Subcutaneous abdominal adipose tissue (tissue), 5 donors: Measurements from ENCODE around the gene KRTAP5-6.
A peak's percentile ranks its signal among the peaks of the same experiment; 100 is the strongest.

Experiments
- H3K27ac ChIP-seq: one replicate; pipeline ENCODE4 v1.7.0; 2013; ENCODE audit warnings: low read depth, mild to moderate bottlenecking, inconsistent platforms, low read length, moderate library complexity
- H3K27me3 ChIP-seq, 5 donors: one replicate each; pipeline ENCODE4 v1.7.0; 2013; ENCODE audit warnings: low read length in 5 of 5, inconsistent platforms in 1 of 5; ENCODE audit not compliant: control insufficient read depth in 5 of 5, insufficient read depth in 4 of 5
- H3K36me3 ChIP-seq, 5 donors: one replicate each; pipeline ENCODE4 v1.7.0; 2013; ENCODE audit warnings: low read length in 5 of 5; ENCODE audit not compliant: control insufficient read depth in 5 of 5, insufficient read depth in 5 of 5
- H3K4me1 ChIP-seq, 5 donors: one replicate each; pipeline ENCODE4 v1.7.0; 2013; ENCODE audit warnings: low read length in 5 of 5, mild to moderate bottlenecking in 3 of 5, moderate library complexity in 1 of 5; ENCODE audit not compliant: control insufficient read depth in 5 of 5, insufficient read depth in 5 of 5
- H3K4me3 ChIP-seq, 5 donors: one replicate each; pipeline ENCODE4 v1.7.0; 2013; ENCODE audit warnings: low read length in 5 of 5, low read depth in 1 of 5
- H3K9ac ChIP-seq, 5 donors: one replicate each; pipeline ENCODE4 v1.7.0; 2013; ENCODE audit warnings: low read length in 5 of 5, mild to moderate bottlenecking in 4 of 5, moderate library complexity in 3 of 5
- H3K9me3 ChIP-seq, 5 donors: one replicate each; pipeline ENCODE4 v1.7.0; 2013; ENCODE audit warnings: low read length in 5 of 5; ENCODE audit not compliant: control insufficient read depth in 5 of 5
- donor health status: healthy.
- donor health status: healthy.
- donor health status: healthy.
- donor health status: healthy.
- donor health status: healthy.

The KRTAP5-6 gene

DNA sequence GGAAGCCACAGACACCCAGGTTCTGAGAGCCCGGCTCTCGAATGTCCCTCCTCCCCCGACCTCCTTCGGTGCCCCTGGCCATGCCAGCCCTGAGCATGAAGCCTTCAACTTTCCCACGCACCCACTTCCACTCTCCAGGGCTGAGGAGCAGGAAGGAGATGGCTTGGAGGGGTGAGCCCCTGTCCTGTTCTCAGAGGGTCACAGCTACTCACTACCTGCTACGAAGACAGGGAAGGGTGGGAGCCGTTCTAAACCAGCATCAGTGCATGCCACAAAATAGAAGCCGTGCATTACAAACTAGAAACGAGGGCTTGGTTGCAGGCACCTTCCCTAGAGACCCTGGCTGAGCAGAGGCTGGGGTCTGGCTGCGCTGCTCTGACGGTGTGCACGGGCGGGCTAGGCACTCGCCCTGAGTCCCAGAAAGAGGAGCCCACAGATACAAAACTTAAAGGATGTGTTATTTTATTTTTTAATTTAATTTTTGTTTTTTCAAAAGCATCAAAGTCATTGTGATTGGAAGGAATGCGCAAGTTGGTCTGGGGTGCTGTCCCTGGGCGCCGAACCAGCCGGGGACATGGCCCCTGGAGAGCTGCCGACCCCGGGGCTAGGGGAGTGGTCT lies 4.2 kb upstream of the KRTAP5-6 start:
- Histone ChIP-seq H3K9ac (no peak overlapping the region), H3K27ac (no peak overlapping the region), H3K4me3 (peak overlapping the region in 1 of 5 donors; percentile 70), H3K27me3 (peaks cover 0 to 22% (median 17%) of the 10 kb centered on the region in 5 donors), H3K36me3 (no peaks in the 10 kb centered on the region), H3K4me1 (peaks cover 0 to 20% (median 12%) of the 10 kb centered on the region in 5 donors), H3K9me3 (peaks cover 0 to 4% (median 0%) of the 10 kb centered on the region in 5 donors)

DNA sequence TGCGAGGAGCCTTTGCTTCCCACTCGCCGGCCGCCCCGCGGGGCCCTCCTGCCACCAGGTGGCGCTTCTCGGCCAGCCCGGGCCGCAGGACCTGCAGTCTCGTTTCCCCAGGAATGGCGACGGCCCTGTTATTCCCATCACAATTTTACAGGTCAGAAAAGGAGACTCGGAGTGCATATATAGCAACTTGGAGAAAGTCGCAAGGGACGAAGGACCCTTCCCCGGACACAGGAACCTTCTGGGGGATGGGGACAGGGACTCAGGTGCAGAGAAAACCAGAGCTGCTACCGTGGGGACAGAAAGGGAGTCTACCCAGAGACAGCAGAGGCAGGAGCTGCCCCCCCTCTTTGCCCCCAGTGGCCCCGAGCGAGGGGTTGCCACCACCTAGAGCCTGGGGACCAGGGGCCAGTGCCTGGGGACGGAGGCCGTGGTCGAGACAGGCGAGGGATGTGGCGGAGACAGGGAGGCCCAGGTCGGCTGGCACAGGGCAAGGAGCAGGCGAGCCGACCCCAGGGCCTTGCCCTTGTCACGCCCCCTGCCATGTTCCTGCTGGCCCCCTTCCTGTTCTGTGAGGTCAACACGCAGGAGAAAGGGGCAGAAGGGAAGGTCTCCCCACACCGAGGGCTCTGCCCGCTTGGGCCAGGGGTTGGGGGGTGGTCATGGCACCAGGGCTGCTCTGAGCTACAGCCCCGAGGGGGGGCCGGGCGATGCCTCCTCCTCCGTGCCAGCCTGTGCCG lies 3.5 kb upstream of the KRTAP5-6 start:
- Histone ChIP-seq H3K36me3 (no peaks in the 10 kb centered on the region), H3K9ac (peak overlapping the region in 1 of 5 donors; percentile 40), H3K4me3 (peak overlapping the region in 4 of 5 donors; percentile 22 to 70 (median 49)), H3K4me1 (peaks cover 0 to 20% (median 12%) of the 10 kb centered on the region in 5 donors), H3K27ac (no peak overlapping the region), H3K27me3 (peaks cover 0 to 22% (median 17%) of the 10 kb centered on the region in 5 donors), H3K9me3 (no peaks in the 10 kb centered on the region)

DNA sequence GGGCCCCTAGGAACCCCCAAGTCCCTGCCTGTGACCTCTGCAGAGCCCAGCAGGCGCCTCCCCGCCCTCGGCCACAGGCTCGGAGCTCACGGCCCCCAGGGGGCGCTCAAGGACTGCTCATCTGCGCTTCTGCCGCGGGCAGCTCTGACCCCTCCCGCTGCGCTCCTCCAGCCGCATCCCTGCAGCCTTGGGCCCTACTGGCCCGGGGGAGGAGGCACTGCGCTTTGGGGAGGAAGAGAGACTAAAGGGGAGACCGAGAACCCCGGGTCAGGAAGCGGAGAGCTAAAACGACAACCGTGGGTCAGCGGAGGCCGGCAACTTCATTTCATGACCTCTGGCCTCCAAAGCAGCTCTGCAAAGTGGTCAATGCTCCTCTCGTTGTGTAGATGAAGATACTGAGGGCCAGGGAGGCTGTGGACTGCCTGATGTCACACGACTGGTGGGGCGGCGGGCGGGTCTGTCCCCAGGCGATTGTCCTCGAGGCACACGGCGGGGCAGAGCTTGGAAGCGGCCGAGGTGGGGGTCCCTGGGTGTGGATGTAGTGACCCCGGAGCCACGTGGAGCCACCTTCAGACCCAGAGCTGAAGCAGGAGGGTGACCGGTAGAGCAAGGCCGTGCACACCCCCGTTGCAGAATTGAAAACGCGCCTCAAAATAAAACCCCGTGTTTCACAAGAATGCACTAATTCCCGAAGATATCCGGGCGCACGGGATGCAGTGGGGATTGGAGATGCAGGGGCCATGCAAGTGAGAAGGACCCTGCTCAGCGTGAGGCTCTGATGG lies 2.7 kb upstream of the KRTAP5-6 start:
- peaks cover 0 to 20% (median 12%) of the 10 kb centered on the region in 5 donors for H3K4me1 ChIP-seq
- no peak overlapping the region for H3K27ac ChIP-seq
- peaks cover 0 to 22% (median 17%) of the 10 kb centered on the region in 5 donors for H3K27me3 ChIP-seq
- no peaks in the 10 kb centered on the region for H3K36me3 ChIP-seq
- peak overlapping the region in 2 of 5 donors; percentile 22 to 70 for H3K4me3 ChIP-seq
- H3K9ac ChIP-seq: no peak overlapping the region
- H3K9me3 ChIP-seq: no peaks in the 10 kb centered on the region

GRCh38 chr11:1694846-1695547 lies 2.0 kb upstream of the KRTAP5-6 start:
- Histone ChIP-seq H3K9me3 (no peaks in the 10 kb centered on the region), H3K4me3 (no peak overlapping the region), H3K36me3 (no peaks in the 10 kb centered on the region), H3K9ac (no peak overlapping the region), H3K27me3 (peaks cover 0 to 26% (median 18%) of the 10 kb centered on the region in 5 donors), H3K4me1 (peaks cover 0 to 20% (median 12%) of the 10 kb centered on the region in 5 donors), H3K27ac (no peak overlapping the region)

DNA sequence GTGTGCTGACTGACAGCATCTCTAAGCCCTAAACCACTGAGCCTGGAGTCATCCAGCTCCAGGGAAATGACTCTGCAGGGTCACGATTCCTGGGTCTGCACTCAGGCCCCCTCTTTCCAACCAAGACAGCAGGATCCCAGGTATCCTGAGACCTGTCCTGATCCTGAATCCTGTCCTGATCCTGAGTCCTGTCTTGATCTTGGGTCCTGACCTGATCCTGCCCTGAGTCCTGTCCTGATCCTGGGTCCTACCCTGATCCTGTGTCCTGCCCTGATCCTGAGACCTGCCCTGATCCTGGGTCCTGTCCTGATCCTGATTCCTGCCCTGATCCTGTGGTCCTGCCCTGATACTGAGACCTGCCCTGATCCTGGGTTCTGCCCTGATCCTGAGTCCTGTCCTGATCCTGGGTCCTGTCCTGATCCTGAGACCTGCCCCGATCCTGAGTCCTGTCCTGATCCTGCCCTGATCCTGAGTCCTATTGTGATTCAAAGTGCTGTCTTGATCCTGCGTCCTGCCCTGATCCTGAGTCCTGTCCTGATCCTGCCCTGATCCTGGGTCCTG lies 1.4 kb upstream of the KRTAP5-6 start:
- Histone ChIP-seq H3K4me3 (no peak overlapping the region), H3K9ac (no peak overlapping the region), H3K27me3 (peaks cover 0 to 25% (median 16%) of the 10 kb centered on the region in 5 donors), H3K27ac (no peak overlapping the region), H3K36me3 (no peaks in the 10 kb centered on the region), H3K9me3 (peaks cover 0 to 3% (median 0%) of the 10 kb centered on the region in 5 donors), H3K4me1 (peaks cover 0 to 20% (median 12%) of the 10 kb centered on the region in 5 donors)

- no peak overlapping the region for H3K27ac ChIP-seq
- peaks cover 0 to 19% (median 11%) of the 10 kb centered on the region in 5 donors for H3K27me3 ChIP-seq
Measured at GRCh38 chr11:1699771-1700170, 2.8 kb downstream of the KRTAP5-6 start.

DNA sequence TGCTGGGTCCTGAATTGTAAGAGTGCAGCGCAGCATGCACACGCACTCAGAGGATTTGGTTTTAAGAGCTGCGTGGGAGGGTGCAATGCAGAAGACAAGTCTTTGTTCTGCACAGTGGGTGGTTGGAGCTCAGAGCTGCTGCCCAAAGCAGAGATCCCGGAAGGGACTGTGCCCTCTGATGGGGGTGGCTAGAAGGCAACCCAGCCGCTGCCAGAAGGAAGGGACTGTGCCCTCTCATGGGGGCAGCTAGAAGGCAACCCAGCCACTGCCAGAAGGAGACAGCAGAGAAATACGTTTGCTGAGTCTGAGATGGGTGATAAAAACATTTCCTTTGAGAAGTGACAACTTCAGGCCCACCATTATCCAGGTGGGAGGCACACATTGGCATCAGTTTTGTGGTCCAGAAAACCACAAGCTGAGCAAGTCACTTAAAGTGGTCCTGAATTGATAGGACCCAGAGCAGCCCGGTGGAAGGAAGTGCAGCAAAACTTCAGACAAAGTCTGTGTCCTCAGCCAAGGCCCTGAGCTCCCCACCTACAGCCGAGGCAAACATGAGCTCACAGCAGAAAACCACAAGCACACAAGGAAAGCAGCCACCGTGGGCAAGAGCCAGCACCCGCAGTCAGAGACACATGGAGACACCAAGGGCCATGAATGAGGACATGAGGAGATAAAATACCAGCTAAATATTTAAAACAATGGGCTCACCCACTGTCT lies 4.3 kb downstream of the KRTAP5-6 start:
- H3K27me3 ChIP-seq: peaks cover 0 to 16% (median 11%) of the 10 kb centered on the region in 5 donors
- H3K27ac ChIP-seq: no peak overlapping the region
- no peaks in the 10 kb centered on the region for H3K36me3 ChIP-seq
- H3K9me3 ChIP-seq: peaks cover 0 to 3% (median 0%) of the 10 kb centered on the region in 5 donors
- no peak overlapping the region for H3K9ac ChIP-seq
- H3K4me3 ChIP-seq: no peak overlapping the region
- H3K4me1 ChIP-seq: peaks cover 0 to 8% (median 0%) of the 10 kb centered on the region in 5 donors

More at GRCh38 chr11:1699771-1700170, 2.8 kb downstream of the KRTAP5-6 start:
- Histone ChIP-seq H3K4me3 (no peak overlapping the region), H3K4me1 (peaks cover 0 to 8% (median 0%) of the 10 kb centered on the region in 5 donors), H3K36me3 (no peaks in the 10 kb centered on the region), H3K9me3 (peaks cover 0 to 3% (median 0%) of the 10 kb centered on the region in 5 donors), H3K9ac (no peak overlapping the region)

DNA sequence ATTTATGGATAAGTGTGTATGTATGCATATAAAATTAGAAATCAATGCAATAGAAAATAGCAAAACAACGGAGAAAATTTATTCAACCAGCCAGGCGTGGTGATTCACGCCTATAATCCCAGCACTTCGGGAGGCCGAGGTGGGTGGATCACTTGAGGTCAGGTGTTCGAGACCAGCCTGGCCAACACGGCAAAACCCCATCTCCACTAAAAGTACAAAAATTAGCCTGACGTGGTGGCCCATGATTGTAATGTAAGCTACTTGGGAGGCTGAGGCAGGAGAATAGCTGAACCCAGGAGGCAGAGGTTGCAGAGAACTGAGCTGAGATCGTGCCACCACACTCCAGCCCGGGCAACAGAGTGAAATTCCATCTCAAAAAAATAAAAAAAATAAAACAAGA lies 5.5 kb downstream of the KRTAP5-6 start:
- H3K27ac ChIP-seq: no peak overlapping the region
- no peaks in the 10 kb centered on the region for H3K36me3 ChIP-seq
- peaks cover 0 to 3% (median 0%) of the 10 kb centered on the region in 5 donors for H3K9me3 ChIP-seq
- no peak overlapping the region for H3K4me3 ChIP-seq
- no peaks in the 10 kb centered on the region for H3K4me1 ChIP-seq
- H3K9ac ChIP-seq: no peak overlapping the region
- peaks cover 0 to 22% (median 11%) of the 10 kb centered on the region in 5 donors for H3K27me3 ChIP-seq

DNA sequence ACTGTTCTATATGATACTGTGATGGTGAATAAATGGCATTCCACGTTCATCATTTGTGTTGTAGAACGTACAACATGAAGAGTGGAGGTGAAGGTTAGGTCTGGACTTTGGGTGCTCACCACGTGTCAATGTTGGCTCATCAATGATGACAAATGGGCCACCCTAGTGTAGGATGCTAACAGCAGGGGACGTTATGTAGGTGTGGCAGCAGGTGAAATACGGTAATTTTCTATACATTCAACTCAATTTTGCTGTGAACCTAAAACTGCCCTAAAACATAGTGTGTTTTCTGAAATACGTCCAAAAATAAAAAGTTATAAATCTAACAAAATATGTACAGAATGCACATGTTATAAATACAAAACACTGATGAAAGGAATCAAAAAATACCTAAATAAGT lies 6.2 kb downstream of the KRTAP5-6 start:
- H3K27me3 ChIP-seq: peaks cover 0 to 22% (median 11%) of the 10 kb centered on the region in 5 donors
- no peak overlapping the region for H3K4me3 ChIP-seq
- H3K36me3 ChIP-seq: no peaks in the 10 kb centered on the region
- peaks cover 0 to 3% (median 0%) of the 10 kb centered on the region in 5 donors for H3K9me3 ChIP-seq
- no peak overlapping the region for H3K9ac ChIP-seq
- H3K4me1 ChIP-seq: no peaks in the 10 kb centered on the region
- H3K27ac ChIP-seq: no peak overlapping the region
